SU-DHL-6 (cell line): Measurements from ENCODE around the gene C10orf71.

Experiments used
- H2AFZ ChIP-seq: fragments of 200-600 bp; sonication (generic); 2 replicates; pipeline ENCODE4 v1.6.1; 2014; ENCODE audit warnings: low read depth, mild to moderate bottlenecking, moderate library complexity, mixed read lengths, antibody characterized with exemption, low read length; ENCODE audit not compliant: severe bottlenecking
- H3F3A ChIP-seq: fragments of 200-600 bp; shearing (Covaris generic); 2 replicates; pipeline ENCODE4 v1.6.0; 2016; ENCODE audit warnings: antibody characterized with exemption, mild to moderate bottlenecking; ENCODE audit not compliant: insufficient read depth
- H3K27ac ChIP-seq: fragments of 200-600 bp; sonication (generic); 2 replicates; pipeline ENCODE4 v1.5.1; 2016; ENCODE audit warnings: low read depth, mild to moderate bottlenecking, low read length, moderate library complexity, mixed read lengths
- H3K27me3 ChIP-seq: fragments of 200-600 bp; sonication (generic), shearing (Covaris generic); 2 replicates; pipeline ENCODE4 v1.6.0; 2014; ENCODE audit warnings: mild to moderate bottlenecking, low read length
- H3K36me3 ChIP-seq: fragments of 200-600 bp; sonication (generic); 2 replicates; pipeline ENCODE4 v1.6.1; 2014; ENCODE audit warnings: mild to moderate bottlenecking, low read length, mixed read lengths
- H3K4me2 ChIP-seq: fragments of 300-600, 200-600 bp; shearing (Covaris generic), sonication (generic); 2 replicates; pipeline ENCODE4 v1.6.0; 2014; ENCODE audit warnings: low read length, low read depth, mild to moderate bottlenecking; ENCODE audit not compliant: poor library complexity, severe bottlenecking
- H3K4me3 ChIP-seq: fragments of 200-600 bp; sonication (generic); 2 replicates; pipeline ENCODE4 v1.5.1; 2014; ENCODE audit warnings: antibody characterized with exemption, low read length, mild to moderate bottlenecking, mixed read lengths; ENCODE audit not compliant: insufficient read depth, poor library complexity, severe bottlenecking
- H3K79me2 ChIP-seq: fragments of 200-600 bp; sonication (generic); 2 replicates; pipeline ENCODE4 v1.6.1; 2014; ENCODE audit warnings: mild to moderate bottlenecking, low read length, moderate library complexity; ENCODE audit not compliant: insufficient read depth
- H3K9ac ChIP-seq: fragments of 200-600 bp; sonication (generic); 2 replicates; pipeline ENCODE4 v1.7.0; 2014; ENCODE audit warnings: mild to moderate bottlenecking, low read length
- H3K9me2 ChIP-seq: fragments of 200-600 bp; sonication (generic); replicated peaks from 2 replicates; pipeline ENCODE4 v1.6.1; 2014; ENCODE audit warnings: low read length; ENCODE audit not compliant: insufficient read depth
- H3K9me3 ChIP-seq: fragments of 200-600 bp; sonication (generic); 2 replicates; pipeline ENCODE4 v1.6.1; 2014; ENCODE audit warnings: low read length, mixed read lengths; ENCODE audit not compliant: insufficient read depth
- H4K20me1 ChIP-seq: fragments of 200-600 bp; sonication (generic); 2 replicates; pipeline ENCODE4 v1.6.1; 2014; ENCODE audit warnings: low read depth, mild to moderate bottlenecking, antibody characterized with exemption, low read length, moderate library complexity, mixed read lengths
- CTCF ChIP-seq: fragments of 200-600 bp; sonication (generic); IDR thresholded peaks from one replicate; pipeline ENCODE4 v1.5.1; 2017; ENCODE audit warnings: antibody characterized with exemption, mild to moderate bottlenecking, low read length, moderate library complexity; ENCODE audit not compliant: insufficient read depth, poor library complexity, severe bottlenecking
- EZH2phosphoT487 ChIP-seq: fragments of 200-600 bp; sonication (generic), shearing (Covaris generic); conservative IDR thresholded peaks from 2 replicates; pipeline ENCODE4 v1.6.1; 2018; ENCODE audit warnings: mild to moderate bottlenecking, antibody characterized with exemption, low read length, moderate library complexity, mixed read lengths

C10orf71 gene

DNA sequence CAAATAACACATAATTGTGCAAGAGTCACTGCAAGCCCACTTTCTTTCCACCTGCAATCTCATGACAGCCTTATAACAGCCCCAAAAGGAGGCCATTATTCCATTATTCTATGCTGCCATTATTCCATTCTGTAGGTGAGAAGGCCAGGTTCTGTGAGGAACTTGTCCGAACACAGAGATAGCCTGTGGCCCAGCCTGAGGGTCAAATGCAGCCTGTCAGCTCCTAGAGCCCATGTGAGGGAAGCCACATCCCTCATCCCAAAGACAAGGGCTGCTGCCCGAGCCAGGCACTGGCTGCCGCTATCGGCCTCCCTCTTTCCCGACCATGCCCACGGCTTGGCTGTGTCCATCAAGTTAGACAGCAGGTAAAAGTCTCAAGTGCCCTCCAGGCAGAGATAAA, 24.1 kb upstream of the C10orf71 start:
- no peak for TF ChIP-seq EZH2phosphoT487
- no peak for TF ChIP-seq CTCF
- H3K36me3 ChIP-seq, result no peaks in the 10 kb centered on the region
- no peak overlapping the region for H3K27ac ChIP-seq
- no peaks in the 10 kb centered on the region for H4K20me1 ChIP-seq
- no peak overlapping the region for H2AFZ ChIP-seq
- H3K27me3 ChIP-seq, result no peaks in the 10 kb centered on the region
- no peaks in the 10 kb centered on the region for H3F3A ChIP-seq
- no peak overlapping the region for H3K9ac ChIP-seq
- no peak overlapping the region for H3K4me3 ChIP-seq
- H3K4me2 ChIP-seq, result no peak overlapping the region
- H3K9me3 ChIP-seq, result no peaks in the 10 kb centered on the region
- H3K9me2 ChIP-seq, result no peaks in the 10 kb centered on the region
- H3K79me2 ChIP-seq, result no peaks in the 10 kb centered on the region

DNA sequence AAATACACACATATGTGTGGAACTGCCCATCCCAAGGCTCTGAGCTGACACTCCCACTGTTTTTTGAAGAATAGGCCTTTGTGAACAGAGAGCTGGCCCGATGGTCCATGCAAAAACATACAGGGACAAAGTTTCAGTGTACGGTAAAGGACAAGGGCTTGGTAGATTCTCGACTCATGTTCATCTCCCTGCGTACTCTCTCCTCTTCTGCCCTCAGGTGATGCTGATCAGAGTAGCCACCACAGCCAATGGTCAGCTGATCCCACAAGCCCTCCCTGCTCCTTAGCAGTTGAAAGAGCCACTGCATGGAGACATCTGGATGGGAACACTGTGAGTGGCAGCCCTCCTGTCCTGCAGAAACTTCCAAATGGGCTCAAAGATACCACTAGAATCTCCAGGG, 23.1 kb upstream of the C10orf71 start:
- TF ChIP-seq EZH2phosphoT487 (no peak), CTCF (no peak)
- no peaks in the 10 kb centered on the region for H3K9me3 ChIP-seq
- no peak overlapping the region for H3K4me3 ChIP-seq
- H3F3A ChIP-seq, result no peaks in the 10 kb centered on the region
- no peak overlapping the region for H3K27ac ChIP-seq
- no peak overlapping the region for H2AFZ ChIP-seq
- H3K27me3 ChIP-seq, result no peaks in the 10 kb centered on the region
- no peak overlapping the region for H3K9ac ChIP-seq
- H3K36me3 ChIP-seq, result no peaks in the 10 kb centered on the region
- H4K20me1 ChIP-seq, result no peaks in the 10 kb centered on the region
- H3K79me2 ChIP-seq, result no peaks in the 10 kb centered on the region
- H3K9me2 ChIP-seq, result no peaks in the 10 kb centered on the region
- no peak overlapping the region for H3K4me2 ChIP-seq

DNA sequence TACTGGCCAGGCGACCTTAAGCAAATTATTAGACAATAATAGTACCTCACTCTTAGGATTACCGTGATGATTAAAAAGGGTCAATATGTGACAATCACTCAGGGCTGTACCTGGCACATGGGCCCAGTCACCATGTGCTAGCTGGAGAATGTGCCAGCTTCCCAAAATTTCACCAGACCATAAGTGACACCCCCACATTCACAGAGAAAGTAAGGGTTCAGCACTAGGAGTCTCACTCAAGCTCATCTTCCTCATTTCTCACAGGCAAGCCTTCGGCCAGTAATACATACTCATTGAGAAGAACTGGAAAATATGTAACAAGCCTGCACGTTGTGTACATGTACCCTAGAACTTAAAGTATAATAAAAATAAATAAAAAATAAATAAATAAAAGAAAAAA, 22.4 kb upstream of the C10orf71 start:
- H3K4me2 ChIP-seq, result no peak overlapping the region
- no peaks in the 10 kb centered on the region for H3K27me3 ChIP-seq
- H2AFZ ChIP-seq, result no peak overlapping the region
- no peak overlapping the region for H3K4me3 ChIP-seq
- no peaks in the 10 kb centered on the region for H3K36me3 ChIP-seq
- no peaks in the 10 kb centered on the region for H3K79me2 ChIP-seq
- H3K9me3 ChIP-seq, result no peaks in the 10 kb centered on the region
- no peaks in the 10 kb centered on the region for H3K9me2 ChIP-seq
- no peaks in the 10 kb centered on the region for H3F3A ChIP-seq
- TF ChIP-seq EZH2phosphoT487, result no peak
- no peak for TF ChIP-seq CTCF
- no peak overlapping the region for H3K27ac ChIP-seq
- no peak overlapping the region for H3K9ac ChIP-seq
- H4K20me1 ChIP-seq, result no peaks in the 10 kb centered on the region

DNA sequence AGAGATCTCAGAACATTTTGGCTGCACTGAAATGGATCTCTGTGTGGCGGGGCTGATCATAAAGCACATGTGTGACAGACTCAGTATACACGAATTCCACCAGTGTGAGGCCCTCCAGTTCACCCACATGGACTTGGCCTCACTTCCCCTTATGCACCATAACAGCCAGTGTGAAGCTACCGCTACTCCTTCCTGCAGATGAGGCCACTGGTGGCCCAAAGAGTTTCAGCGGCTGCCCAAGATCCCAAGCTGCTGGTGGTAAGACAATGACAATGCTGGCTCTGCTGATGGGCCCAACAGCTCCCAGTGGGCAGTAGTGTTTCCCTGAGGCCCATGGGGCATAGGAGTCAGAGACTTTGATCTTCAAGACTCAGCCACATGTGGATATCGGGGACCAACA, 21.0 kb upstream of the C10orf71 start:
- no peak overlapping the region for H3K27ac ChIP-seq
- no peaks in the 10 kb centered on the region for H3K9me2 ChIP-seq
- no peaks in the 10 kb centered on the region for H3K36me3 ChIP-seq
- H3K79me2 ChIP-seq, result no peaks in the 10 kb centered on the region
- no peak overlapping the region for H2AFZ ChIP-seq
- no peaks in the 10 kb centered on the region for H3F3A ChIP-seq
- H3K27me3 ChIP-seq, result no peaks in the 10 kb centered on the region
- H3K4me2 ChIP-seq, result no peak overlapping the region
- H4K20me1 ChIP-seq, result no peaks in the 10 kb centered on the region
- no peaks in the 10 kb centered on the region for H3K9me3 ChIP-seq
- TF ChIP-seq CTCF (no peak), EZH2phosphoT487 (no peak)
- H3K9ac ChIP-seq, result no peak overlapping the region
- H3K4me3 ChIP-seq, result no peak overlapping the region
